Spinal cord (tissue), 10 donors: ENCODE measurements around the gene ZNF580. TPM values are rescaled to one million over a fixed set of nuclear protein-coding genes. Genes with fewer than 3 reads are reported as not detected.
A peak's percentile ranks its signal among the peaks of the same experiment; 100 is the strongest.

Experiments
- DNase-seq, 6 donors: peaks; one replicate each; pipeline versions ENCODE4 v3.0.0 to v3.0.0-alpha.2; 2013 to 2015; ENCODE audit warnings: low spot score in 6 of 6, low read depth in 4 of 6
- H3K27ac ChIP-seq: one replicate; pipeline ENCODE4 v1.5.1; 2013; ENCODE audit warnings: low read depth, low read length, control low read depth
- H3K27me3 ChIP-seq: one replicate; pipeline ENCODE4 v1.6.1; 2013; ENCODE audit warnings: low read length; ENCODE audit not compliant: control insufficient read depth, insufficient read depth
- H3K36me3 ChIP-seq: one replicate; pipeline ENCODE4 v1.6.1; 2013; ENCODE audit warnings: low read length; ENCODE audit not compliant: control insufficient read depth, insufficient read depth
- H3K4me1 ChIP-seq: one replicate; pipeline ENCODE4 v1.6.1; 2013; ENCODE audit warnings: low read length; ENCODE audit not compliant: control insufficient read depth, insufficient read depth
- H3K4me3 ChIP-seq: one replicate; pipeline ENCODE4 v1.5.1; 2013; ENCODE audit warnings: low read depth, low read length, control low read depth
- H3K9me3 ChIP-seq: one replicate; pipeline ENCODE4 v1.6.1; 2013; ENCODE audit warnings: low read length; ENCODE audit not compliant: control insufficient read depth, insufficient read depth
- WGBS: methylation state at CpG from one replicate; pipeline ENCODE4 v1.1.5; 2013; ENCODE audit warnings: missing lambda C conversion rate; ENCODE audit not compliant: insufficient coverage; 5-methylcytosine and 5-hydroxymethylcytosine counted together
- polyA plus RNA-seq, 2 donors: library from polyadenylated mRNA; unstranded; fragments of 120-200 nt; gene quantifications; one replicate each; pipeline ENCODE4 v1.2.1, GENCODE V29; 2013; ENCODE audit not compliant: insufficient read length in 2 of 2
- total RNA-seq, 2 donors: library from RNA; depleted of rRNA in 1 of 2; stranded (reverse); fragments of 120-200 nt in 1 of 2; fragments of >200 nt in 1 of 2; gene quantifications; one replicate each; pipeline versions ENCODE4 v1.2.3 to v1.2.4, GENCODE V29; 2013 to 2014
- donor health status: healthy.

Gene ZNF580
- total and polyA plus RNA-seq, 4 donors = 3.5 to 71.7 (median 38.7) TPM

DNA sequence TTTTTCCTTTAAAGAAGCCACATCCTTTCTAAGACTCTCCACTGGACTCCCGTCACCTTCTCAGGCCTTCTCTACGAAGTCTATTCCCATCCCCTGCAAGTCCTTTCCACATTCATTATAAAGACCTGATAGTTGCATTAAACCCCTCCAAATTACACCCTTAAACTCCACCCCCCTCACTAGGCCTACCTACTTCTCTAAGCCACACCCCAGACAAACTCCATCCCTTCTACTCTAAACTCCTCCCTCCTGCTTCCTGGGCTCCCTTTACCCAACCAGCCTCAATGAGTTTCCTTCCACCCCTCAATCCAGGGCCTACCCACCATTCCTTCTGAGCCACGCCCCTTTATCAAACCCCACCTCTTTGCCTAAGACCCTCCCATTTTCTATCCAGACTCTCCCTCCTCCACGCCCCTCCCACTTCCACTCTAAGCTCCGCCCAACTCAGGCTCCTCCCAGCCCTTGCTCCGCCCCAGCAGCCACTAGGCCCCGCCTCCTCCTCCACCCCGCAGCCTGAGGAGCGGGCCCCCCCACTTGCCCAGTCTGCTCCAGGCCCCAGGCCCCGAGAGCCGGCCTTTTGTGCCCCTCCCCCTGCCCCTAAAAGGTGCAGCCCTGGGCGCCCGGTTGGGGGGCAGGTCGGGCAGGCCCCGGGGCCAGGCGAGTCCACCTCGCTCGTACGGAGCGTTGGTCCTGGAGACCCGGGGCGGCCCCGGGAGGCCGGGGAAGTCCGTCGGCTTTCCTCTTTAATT lies 41.9 kb upstream of the ZNF580 start:
- Histone ChIP-seq H3K36me3 (peaks cover 46% of the 10 kb centered on the region), H3K9me3 (no peaks in the 10 kb centered on the region)
- 6% methylated on average over 25 of the region's 26 CpGs for WGBS

DNA sequence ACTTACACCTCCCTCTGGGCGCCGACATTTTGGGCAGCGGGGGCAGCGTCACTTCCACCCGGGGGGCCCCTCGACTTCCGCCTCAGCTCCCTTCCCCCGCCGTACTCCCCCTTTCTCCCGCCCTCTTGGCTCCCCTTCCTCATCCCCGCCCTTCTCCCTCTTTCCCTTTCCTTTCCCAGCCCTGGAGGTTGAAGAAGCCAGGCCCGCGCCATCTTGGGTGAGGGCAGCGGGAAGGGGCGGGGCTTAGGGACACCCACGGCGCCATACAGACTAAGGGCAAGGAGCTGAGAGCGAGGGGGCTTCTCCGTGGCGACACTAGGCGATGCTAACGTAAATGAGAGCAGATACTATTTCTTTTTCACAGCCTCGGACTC lies 41.3 kb upstream of the ZNF580 start, which contains the start of gene FIZ1:
Gene FIZ1 (minus strand): TSS at position 50 of the 374 bp plus-strand sequence. CDS start 1,652 bp downstream, outside the sequence.
- peak within 1 kb of the TSS; percentile 100 for H3K27ac ChIP-seq
- peak within 1 kb of the TSS; percentile 92 for H3K4me3 ChIP-seq
- H3K27me3 ChIP-seq = no peaks in the 10 kb centered on the region
- H3K4me1 ChIP-seq = peaks cover 17% of the 10 kb centered on the region
- H3K9me3 ChIP-seq = no peaks in the 10 kb centered on the region
- 0% methylated on average over 15 of the region's 23 CpGs for WGBS
- DNase-seq = peak; percentile 99 to 100 (median 100)
- H3K36me3 ChIP-seq = peaks cover 42% of the 10 kb centered on the region

More for the DNA sequence above, 41.9 kb upstream of the ZNF580 start:
- H3K4me3 ChIP-seq = peak overlapping the region; percentile 92
- peaks cover 11% of the 10 kb centered on the region for H3K4me1 ChIP-seq
- H3K27ac ChIP-seq = peak overlapping the region; percentile 100
- no peaks in the 10 kb centered on the region for H3K27me3 ChIP-seq
- peak in 5 of 6 donors; percentile 77 to 98 (median 80) for DNase-seq

DNA sequence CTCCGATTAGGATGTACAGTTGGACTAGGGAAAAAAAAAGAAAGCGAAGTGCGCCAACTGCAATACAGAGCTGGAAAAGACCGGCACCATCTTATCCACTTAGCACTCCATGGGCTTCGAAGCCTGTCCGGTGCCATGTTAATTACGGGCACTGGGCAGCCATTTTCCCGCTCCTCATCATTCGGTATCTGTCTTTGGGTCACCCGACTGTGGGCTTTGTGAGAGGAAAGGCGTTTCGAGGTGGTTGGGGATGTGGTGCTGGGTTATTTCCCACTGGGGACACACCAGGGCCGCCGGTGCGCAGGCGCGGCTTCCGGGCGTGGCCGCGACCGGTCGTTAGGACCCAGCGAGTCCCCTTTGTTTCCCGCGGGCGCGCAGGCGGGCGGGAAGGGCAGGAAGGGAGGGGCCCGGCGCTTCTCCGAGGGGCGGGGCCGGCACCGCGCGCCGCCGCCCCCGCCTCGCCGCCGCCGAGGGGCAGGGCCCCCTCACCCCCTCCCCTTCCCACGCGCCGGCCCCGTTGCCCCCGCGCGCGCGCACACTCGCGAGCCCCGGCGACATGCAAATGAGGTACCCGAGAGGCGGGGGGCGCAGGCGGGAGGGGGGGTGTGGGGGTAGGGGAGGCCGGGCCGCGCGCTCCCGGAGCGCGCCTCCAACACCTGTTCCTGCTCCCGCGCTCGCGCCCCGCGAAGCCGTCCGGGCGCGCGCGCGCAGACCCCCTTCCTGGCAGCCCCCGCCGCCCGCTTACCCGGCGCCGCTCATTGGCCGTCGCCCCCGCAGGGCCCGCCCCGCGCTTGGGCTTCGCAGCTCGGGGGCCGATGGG lies 40.8 kb upstream of the ZNF580 start, which contains the start of gene ZNF524:
Gene ZNF524 (plus strand): TSS at position 447 of the 820 bp plus-strand sequence. CDS start 1,825 bp downstream, outside the sequence.
- peaks cover 21% of the 10 kb centered on the region for H3K4me1 ChIP-seq
- H3K36me3 ChIP-seq = peaks cover 37% of the 10 kb centered on the region
- 0% methylated on average over 55 of the region's 97 CpGs for WGBS
- no peaks in the 10 kb centered on the region for H3K27me3 ChIP-seq
- DNase-seq = peak; percentile 89 to 100 (median 96)
- peak within 1 kb of the TSS; percentile 100 for H3K27ac ChIP-seq
- peak within 1 kb of the TSS; percentile 92 for H3K4me3 ChIP-seq
- no peaks in the 10 kb centered on the region for H3K9me3 ChIP-seq

GRCh38 chr19:55600662-55601028 lies 40.2 kb upstream of the ZNF580 start:
- peaks cover 21% of the 10 kb centered on the region for H3K4me1 ChIP-seq
- peaks cover 31% of the 10 kb centered on the region for H3K36me3 ChIP-seq
- peak overlapping the region; percentile 93 for H3K27ac ChIP-seq
- WGBS = 0% methylated on average over 4 of the region's 15 CpGs
- H3K4me3 ChIP-seq = peak overlapping the region; percentile 68
- no peaks in the 10 kb centered on the region for H3K9me3 ChIP-seq
- H3K27me3 ChIP-seq = no peaks in the 10 kb centered on the region
- no peak for DNase-seq

DNA sequence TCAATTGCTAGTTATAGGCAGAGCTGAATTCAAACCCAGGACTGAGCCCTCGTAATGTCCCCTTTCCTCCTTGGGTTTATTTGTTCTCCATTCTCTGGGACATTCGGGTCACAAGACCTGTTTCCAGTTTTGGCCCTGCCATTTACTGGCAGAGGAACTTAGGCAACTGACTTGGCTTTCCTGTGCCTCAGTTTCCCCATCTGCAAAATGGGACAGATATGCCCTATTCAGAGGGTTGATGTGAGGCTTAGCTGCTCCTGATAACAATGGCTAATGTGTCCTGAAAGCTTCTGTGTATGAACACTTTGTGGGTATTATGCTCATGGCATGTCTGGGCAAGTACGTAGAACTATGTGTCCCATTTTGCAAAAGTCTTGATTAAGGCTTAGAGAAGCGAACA lies 39.7 kb upstream of the ZNF580 start:
- no peak for DNase-seq

DNA sequence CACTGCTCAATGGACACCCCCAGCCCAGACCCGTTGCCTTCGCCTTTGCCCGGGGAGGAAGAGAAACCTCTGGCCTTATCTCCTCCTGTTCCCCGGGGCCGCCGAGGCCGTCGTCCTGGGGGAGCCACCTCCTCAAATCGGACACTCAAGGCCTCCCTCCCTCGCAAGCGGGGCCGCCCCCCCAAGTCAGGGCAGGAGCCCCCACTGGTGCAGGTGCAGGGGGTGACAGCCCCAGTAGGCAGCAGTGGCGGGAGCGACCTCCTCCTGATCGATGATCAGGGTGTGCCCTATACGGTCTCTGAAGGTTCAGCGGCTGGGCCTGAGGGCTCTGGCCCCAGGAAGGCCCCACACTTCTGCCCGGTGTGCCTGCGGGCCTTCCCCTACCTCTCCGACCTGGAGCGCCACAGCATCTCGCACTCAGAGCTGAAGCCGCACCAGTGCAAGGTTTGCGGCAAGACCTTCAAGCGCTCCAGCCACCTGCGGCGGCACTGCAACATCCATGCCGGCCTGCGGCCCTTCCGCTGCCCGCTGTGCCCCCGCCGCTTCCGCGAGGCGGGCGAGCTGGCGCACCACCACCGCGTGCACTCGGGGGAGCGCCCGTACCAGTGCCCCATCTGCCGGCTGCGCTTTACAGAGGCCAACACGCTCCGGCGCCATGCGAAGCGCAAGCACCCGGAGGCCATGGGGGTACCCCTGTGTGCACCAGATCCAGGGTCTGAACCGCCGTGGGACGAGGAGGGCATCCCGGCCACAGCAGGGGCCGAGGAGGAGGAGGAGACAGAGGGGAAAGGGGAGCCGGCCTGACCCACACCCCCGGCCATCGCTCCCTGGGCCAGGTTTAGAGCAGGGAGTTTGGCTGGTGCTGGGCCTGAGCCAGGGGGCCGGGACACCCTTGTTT lies 38.4 kb upstream of the ZNF580 start:
- Histone ChIP-seq H3K27ac (no peak overlapping the region), H3K27me3 (no peaks in the 10 kb centered on the region), H3K4me3 (no peak overlapping the region), H3K36me3 (peaks cover 25% of the 10 kb centered on the region), H3K9me3 (no peaks in the 10 kb centered on the region), H3K4me1 (peaks cover 37% of the 10 kb centered on the region)
- DNase-seq = no peak
- WGBS = 95% methylated on average over 58 of the region's 60 CpGs

More for the DNA sequence above, 39.7 kb upstream of the ZNF580 start:
- Histone ChIP-seq H3K9me3 (no peaks in the 10 kb centered on the region), H3K27me3 (no peaks in the 10 kb centered on the region), H3K36me3 (peaks cover 27% of the 10 kb centered on the region), H3K4me3 (peak overlapping the region; percentile 68), H3K4me1 (peaks cover 25% of the 10 kb centered on the region), H3K27ac (peak overlapping the region; percentile 93)
- WGBS = 92% methylated on average over 4 of the region's 4 CpGs

DNA sequence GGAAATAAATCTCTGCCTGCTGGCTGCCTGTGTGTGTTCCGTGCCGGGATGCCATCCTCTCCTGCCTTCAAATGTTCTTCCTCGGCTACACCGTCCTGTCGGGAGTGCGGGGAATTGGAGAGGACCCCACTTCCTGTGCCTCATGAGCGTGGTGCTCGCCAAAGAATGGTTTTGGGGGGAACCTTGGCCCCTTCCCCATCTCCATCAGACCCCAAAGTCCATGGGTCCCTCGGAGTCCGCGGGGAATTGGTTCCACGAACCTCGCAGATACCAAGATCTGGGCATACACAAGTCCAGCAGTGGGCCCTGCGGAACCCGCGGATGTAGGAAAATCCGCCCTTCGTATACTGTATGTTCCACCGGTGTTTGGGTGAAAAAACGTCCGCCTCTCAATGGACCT lies 37.7 kb upstream of the ZNF580 start:
- Histone ChIP-seq H3K27me3 (no peaks in the 10 kb centered on the region), H3K4me1 (peaks cover 38% of the 10 kb centered on the region), H3K9me3 (no peaks in the 10 kb centered on the region), H3K4me3 (no peak overlapping the region), H3K27ac (no peak overlapping the region), H3K36me3 (peaks cover 22% of the 10 kb centered on the region)
- 92% methylated on average over 19 of the region's 21 CpGs for WGBS
- DNase-seq = no peak

GRCh38 chr19:55603581-55604292 lies 37.1 kb upstream of the ZNF580 start:
- 78% methylated on average over 20 of the region's 22 CpGs for WGBS
- Histone ChIP-seq H3K4me3 (no peak overlapping the region), H3K27ac (no peak overlapping the region)

More at GRCh38 chr19:55603581-55604292, 37.1 kb upstream of the ZNF580 start:
- Histone ChIP-seq H3K36me3 (peaks cover 22% of the 10 kb centered on the region), H3K4me1 (peaks cover 38% of the 10 kb centered on the region), H3K27me3 (no peaks in the 10 kb centered on the region), H3K9me3 (no peaks in the 10 kb centered on the region)
- DNase-seq = no peak
